GM19395 (cell line): ENCODE data around the gene NEURL1B.

Source experiments
- ATAC-seq: cut with Tn5 transposase; IDR thresholded peaks from one replicate; pipeline ENCODE4 v1.9.1; 2021; ENCODE audit warnings: mild to moderate bottlenecking, moderate library complexity; ENCODE audit not compliant: unreplicated experiment

Gene NEURL1B

GRCh38 chr5:172728481-172729241 is 87.6 kb downstream of the NEURL1B start:
- no peak for ATAC-seq

GRCh38 chr5:172729588-172729987 is 88.5 kb downstream of the NEURL1B start:
- ATAC-seq: no peak

- no peak for ATAC-seq
Observed at GRCh38 chr5:172730222-172730621, 89.2 kb downstream of the NEURL1B start.

- ATAC-seq: no peak
Observed at GRCh38 chr5:172730981-172731679, 90.1 kb downstream of the NEURL1B start.

GRCh38 chr5:172731680-172732074 is 90.6 kb downstream of the NEURL1B start:
- ATAC-seq: no peak

GRCh38 chr5:172732201-172732865 is 91.3 kb downstream of the NEURL1B start:
- no peak for ATAC-seq

GRCh38 chr5:172733131-172733973 is 92.3 kb downstream of the NEURL1B start:
- ATAC-seq: no peak

GRCh38 chr5:172733974-172734346 is 92.9 kb downstream of the NEURL1B start:
- ATAC-seq: no peak

GRCh38 chr5:172735141-172735831 is 94.2 kb downstream of the NEURL1B start:
- ATAC-seq: no peak

GRCh38 chr5:172736508-172737135 is 95.6 kb downstream of the NEURL1B start:
- no peak for ATAC-seq

GRCh38 chr5:172739375-172739774 is 98.3 kb downstream of the NEURL1B start:
- no peak for ATAC-seq

GRCh38 chr5:172740428-172741205 is 99.6 kb downstream of the NEURL1B start:
- no peak for ATAC-seq
